ENCODE results near the gene LST1.

The LST1 gene

DNA sequence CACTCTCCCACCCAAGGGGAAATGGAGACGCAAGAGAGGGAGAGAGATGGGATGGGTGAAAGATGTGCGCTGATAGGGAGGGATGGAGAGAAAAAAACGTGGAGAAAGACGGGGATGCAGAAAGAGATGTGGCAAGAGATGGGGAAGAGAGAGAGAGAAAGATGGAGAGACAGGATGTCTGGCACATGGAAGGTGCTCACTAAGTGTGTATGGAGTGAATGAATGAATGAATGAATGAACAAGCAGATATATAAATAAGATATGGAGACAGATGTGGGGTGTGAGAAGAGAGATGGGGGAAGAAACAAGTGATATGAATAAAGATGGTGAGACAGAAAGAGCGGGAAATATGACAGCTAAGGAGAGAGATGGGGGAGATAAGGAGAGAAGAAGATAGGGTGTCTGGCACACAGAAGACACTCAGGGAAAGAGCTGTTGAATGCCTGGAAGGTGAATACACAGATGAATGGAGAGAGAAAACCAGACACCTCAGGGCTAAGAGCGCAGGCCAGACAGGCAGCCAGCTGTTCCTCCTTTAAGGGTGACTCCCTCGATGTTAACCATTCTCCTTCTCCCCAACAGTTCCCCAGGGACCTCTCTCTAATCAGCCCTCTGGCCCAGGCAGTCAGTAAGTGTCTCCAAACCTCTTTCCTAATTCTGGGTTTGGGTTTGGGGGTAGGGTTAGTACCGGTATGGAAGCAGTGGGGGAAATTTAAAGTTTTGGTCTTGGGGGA is 10.0 kb upstream of the LST1 start:
- no peak for ATAC-seq
- TF ChIP-seq ZNF565 (CRISPR knock-in tag; conservative IDR thresholded peaks at IDR 0.05; ENCODE audit: low read depth): no peak
- no peak for TF ChIP-seq ESRRG (CRISPR knock-in tag; IDR thresholded peaks at IDR 0.05)
- TF ChIP-seq, protein P1, sequence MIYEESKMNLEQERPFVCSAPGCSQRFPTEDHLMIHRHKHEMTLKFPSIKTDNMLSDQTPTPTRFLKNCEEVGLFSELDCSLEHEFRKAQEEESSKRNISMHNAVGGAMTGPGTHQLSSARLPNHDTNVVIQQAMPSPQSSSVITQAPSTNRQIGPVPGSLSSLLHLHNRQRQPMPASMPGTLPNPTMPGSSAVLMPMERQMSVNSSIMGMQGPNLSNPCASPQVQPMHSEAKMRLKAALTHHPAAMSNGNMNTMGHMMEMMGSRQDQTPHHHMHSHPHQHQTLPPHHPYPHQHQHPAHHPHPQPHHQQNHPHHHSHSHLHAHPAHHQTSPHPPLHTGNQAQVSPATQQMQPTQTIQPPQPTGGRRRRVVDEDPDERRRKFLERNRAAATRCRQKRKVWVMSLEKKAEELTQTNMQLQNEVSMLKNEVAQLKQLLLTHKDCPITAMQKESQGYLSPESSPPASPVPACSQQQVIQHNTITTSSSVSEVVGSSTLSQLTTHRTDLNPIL (CRISPR knock-in tag; IDR thresholded peaks at IDR 0.05; ENCODE audit: low read depth): no peak
- TF ChIP-seq ZFP3 (CRISPR knock-in tag; IDR thresholded peaks at IDR 0.05): no peak
- TF ChIP-seq BACH2 (CRISPR knock-in tag; IDR thresholded peaks at IDR 0.05; ENCODE audit: borderline replicate concordance): no peak
- no peak for TF ChIP-seq PPARA (CRISPR knock-in tag; IDR thresholded peaks at IDR 0.05; ENCODE audit: borderline replicate concordance)
- TF ChIP-seq, protein P2, sequence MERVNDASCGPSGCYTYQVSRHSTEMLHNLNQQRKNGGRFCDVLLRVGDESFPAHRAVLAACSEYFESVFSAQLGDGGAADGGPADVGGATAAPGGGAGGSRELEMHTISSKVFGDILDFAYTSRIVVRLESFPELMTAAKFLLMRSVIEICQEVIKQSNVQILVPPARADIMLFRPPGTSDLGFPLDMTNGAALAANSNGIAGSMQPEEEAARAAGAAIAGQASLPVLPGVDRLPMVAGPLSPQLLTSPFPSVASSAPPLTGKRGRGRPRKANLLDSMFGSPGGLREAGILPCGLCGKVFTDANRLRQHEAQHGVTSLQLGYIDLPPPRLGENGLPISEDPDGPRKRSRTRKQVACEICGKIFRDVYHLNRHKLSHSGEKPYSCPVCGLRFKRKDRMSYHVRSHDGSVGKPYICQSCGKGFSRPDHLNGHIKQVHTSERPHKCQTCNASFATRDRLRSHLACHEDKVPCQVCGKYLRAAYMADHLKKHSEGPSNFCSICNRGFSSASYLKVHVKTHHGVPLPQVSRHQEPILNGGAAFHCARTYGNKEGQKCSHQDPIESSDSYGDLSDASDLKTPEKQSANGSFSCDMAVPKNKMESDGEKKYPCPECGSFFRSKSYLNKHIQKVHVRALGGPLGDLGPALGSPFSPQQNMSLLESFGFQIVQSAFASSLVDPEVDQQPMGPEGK (CRISPR knock-in tag; IDR thresholded peaks at IDR 0.05; ENCODE audit: borderline replicate concordance): no peak
- no peak for TF ChIP-seq ZNF8 (CRISPR knock-in tag; IDR thresholded peaks at IDR 0.05)
- TF ChIP-seq, protein P3, sequence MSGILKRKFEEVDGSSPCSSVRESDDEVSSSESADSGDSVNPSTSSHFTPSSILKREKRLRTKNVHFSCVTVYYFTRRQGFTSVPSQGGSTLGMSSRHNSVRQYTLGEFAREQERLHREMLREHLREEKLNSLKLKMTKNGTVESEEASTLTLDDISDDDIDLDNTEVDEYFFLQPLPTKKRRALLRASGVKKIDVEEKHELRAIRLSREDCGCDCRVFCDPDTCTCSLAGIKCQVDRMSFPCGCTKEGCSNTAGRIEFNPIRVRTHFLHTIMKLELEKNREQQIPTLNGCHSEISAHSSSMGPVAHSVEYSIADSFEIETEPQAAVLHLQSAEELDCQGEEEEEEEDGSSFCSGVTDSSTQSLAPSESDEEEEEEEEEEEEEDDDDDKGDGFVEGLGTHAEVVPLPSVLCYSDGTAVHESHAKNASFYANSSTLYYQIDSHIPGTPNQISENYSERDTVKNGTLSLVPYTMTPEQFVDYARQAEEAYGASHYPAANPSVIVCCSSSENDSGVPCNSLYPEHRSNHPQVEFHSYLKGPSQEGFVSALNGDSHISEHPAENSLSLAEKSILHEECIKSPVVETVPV (CRISPR knock-in tag; IDR thresholded peaks at IDR 0.05): no peak
- TF ChIP-seq OSR1 (CRISPR knock-in tag; IDR thresholded peaks at IDR 0.05): no peak
- TF ChIP-seq CSDC2 (CRISPR knock-in tag; IDR thresholded peaks at IDR 0.05): no peak
- TF ChIP-seq ZNF70 (CRISPR knock-in tag; IDR thresholded peaks at IDR 0.05): no peak
- TF ChIP-seq, protein P4, sequence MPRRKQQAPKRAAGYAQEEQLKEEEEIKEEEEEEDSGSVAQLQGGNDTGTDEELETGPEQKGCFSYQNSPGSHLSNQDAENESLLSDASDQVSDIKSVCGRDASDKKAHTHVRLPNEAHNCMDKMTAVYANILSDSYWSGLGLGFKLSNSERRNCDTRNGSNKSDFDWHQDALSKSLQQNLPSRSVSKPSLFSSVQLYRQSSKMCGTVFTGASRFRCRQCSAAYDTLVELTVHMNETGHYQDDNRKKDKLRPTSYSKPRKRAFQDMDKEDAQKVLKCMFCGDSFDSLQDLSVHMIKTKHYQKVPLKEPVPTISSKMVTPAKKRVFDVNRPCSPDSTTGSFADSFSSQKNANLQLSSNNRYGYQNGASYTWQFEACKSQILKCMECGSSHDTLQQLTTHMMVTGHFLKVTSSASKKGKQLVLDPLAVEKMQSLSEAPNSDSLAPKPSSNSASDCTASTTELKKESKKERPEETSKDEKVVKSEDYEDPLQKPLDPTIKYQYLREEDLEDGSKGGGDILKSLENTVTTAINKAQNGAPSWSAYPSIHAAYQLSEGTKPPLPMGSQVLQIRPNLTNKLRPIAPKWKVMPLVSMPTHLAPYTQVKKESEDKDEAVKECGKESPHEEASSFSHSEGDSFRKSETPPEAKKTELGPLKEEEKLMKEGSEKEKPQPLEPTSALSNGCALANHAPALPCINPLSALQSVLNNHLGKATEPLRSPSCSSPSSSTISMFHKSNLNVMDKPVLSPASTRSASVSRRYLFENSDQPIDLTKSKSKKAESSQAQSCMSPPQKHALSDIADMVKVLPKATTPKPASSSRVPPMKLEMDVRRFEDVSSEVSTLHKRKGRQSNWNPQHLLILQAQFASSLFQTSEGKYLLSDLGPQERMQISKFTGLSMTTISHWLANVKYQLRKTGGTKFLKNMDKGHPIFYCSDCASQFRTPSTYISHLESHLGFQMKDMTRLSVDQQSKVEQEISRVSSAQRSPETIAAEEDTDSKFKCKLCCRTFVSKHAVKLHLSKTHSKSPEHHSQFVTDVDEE (CRISPR knock-in tag; IDR thresholded peaks at IDR 0.05): no peak
- no peak for TF ChIP-seq TOX (CRISPR knock-in tag; IDR thresholded peaks at IDR 0.05; ENCODE audit: borderline replicate concordance)
- no peak for TF ChIP-seq ARNTL (CRISPR knock-in tag; IDR thresholded peaks at IDR 0.05; ENCODE audit: borderline replicate concordance, low read depth)
- no peak for TF ChIP-seq ZC3H10 (CRISPR knock-in tag; IDR thresholded peaks at IDR 0.05)
- no peak for TF ChIP-seq TCF4 (CRISPR knock-in tag; IDR thresholded peaks at IDR 0.05; ENCODE audit: borderline replicate concordance)
- TF ChIP-seq, protein P5, sequence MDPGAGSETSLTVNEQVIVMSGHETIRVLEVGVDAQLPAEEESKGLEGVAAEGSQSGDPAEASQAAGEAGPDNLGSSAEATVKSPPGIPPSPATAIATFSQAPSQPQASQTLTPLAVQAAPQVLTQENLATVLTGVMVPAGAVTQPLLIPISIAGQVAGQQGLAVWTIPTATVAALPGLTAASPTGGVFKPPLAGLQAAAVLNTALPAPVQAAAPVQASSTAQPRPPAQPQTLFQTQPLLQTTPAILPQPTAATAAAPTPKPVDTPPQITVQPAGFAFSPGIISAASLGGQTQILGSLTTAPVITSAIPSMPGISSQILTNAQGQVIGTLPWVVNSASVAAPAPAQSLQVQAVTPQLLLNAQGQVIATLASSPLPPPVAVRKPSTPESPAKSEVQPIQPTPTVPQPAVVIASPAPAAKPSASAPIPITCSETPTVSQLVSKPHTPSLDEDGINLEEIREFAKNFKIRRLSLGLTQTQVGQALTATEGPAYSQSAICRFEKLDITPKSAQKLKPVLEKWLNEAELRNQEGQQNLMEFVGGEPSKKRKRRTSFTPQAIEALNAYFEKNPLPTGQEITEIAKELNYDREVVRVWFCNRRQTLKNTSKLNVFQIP (CRISPR knock-in tag; IDR thresholded peaks at IDR 0.05; ENCODE audit: borderline replicate concordance, low read depth): no peak
- no peak for TF ChIP-seq ISL1 (CRISPR knock-in tag; IDR thresholded peaks at IDR 0.05)

DNA sequence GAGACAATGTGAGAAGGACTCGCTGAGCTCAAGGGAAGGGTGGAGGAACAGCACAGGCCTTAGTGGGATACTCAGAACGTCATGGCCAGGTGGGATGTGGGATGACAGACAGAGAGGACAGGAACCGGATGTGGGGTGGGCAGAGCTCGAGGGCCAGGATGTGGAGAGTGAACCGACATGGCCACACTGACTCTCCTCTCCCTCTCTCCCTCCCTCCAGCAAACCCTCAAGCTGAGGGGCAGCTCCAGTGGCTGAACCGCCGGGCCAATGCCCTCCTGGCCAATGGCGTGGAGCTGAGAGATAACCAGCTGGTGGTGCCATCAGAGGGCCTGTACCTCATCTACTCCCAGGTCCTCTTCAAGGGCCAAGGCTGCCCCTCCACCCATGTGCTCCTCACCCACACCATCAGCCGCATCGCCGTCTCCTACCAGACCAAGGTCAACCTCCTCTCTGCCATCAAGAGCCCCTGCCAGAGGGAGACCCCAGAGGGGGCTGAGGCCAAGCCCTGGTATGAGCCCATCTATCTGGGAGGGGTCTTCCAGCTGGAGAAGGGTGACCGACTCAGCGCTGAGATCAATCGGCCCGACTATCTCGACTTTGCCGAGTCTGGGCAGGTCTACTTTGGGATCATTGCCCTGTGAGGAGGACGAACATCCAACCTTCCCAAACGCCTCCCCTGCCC is 9.0 kb upstream of the LST1 start:
- TF ChIP-seq CSDC2 (CRISPR knock-in tag; IDR thresholded peaks at IDR 0.05): no peak
- TF ChIP-seq RARB (CRISPR knock-in tag; IDR thresholded peaks at IDR 0.05): no peak
- TF ChIP-seq TCF4 (CRISPR knock-in tag; IDR thresholded peaks at IDR 0.05; ENCODE audit: borderline replicate concordance): no peak
- no peak for TF ChIP-seq OSR1 (CRISPR knock-in tag; IDR thresholded peaks at IDR 0.05)
- TF ChIP-seq GLIS3 (CRISPR knock-in tag; IDR thresholded peaks at IDR 0.05): no peak
- no peak for TF ChIP-seq ZFP30 (CRISPR knock-in tag; IDR thresholded peaks at IDR 0.05)
- TF ChIP-seq ZNF8 (CRISPR knock-in tag; IDR thresholded peaks at IDR 0.05): no peak
- no peak for TF ChIP-seq ZC3H10 (CRISPR knock-in tag; IDR thresholded peaks at IDR 0.05)
- TF ChIP-seq, protein P1 (CRISPR knock-in tag; IDR thresholded peaks at IDR 0.05; ENCODE audit: low read depth): no peak
- TF ChIP-seq ARNTL (CRISPR knock-in tag; IDR thresholded peaks at IDR 0.05; ENCODE audit: borderline replicate concordance, low read depth): no peak
- TF ChIP-seq SNAI2 (CRISPR knock-in tag; IDR thresholded peaks at IDR 0.05): no peak
- no peak for TF ChIP-seq ISL1 (CRISPR knock-in tag; IDR thresholded peaks at IDR 0.05)
- TF ChIP-seq, protein P4 (CRISPR knock-in tag; IDR thresholded peaks at IDR 0.05): no peak
- no peak for ATAC-seq

Measured in SK-N-SH treated with all-trans-retinoic acid at 6 μM for 48 hours (cell line).